GM18508 (cell line): Measurements from ENCODE around the gene DND1.
A peak's percentile ranks its signal among the peaks of the same experiment; 100 is the strongest.
"Not testable (repeated sequence)": the region's sequence is repeated elsewhere in the genome, so short reads cannot be mapped to it uniquely, and the experiment has no call there.

Experiments used
- ATAC-seq: cut with Tn5 transposase; IDR thresholded peaks from one replicate; pipeline ENCODE4 v1.9.1; 2021; ENCODE audit warnings: moderate number of reproducible peaks; ENCODE audit not compliant: insufficient read depth, unreplicated experiment

DND1 gene

GRCh38 chr5:140673187-140673976 lies at the start of gene DND1:
TSS of gene DND1 (minus strand) at chr5:140673576. CDS start at chr5:140673542, 34 bp downstream.
- no peak for ATAC-seq

- not testable (repeated sequence) for ATAC-seq
Measured at GRCh38 chr5:140721395-140721794, 48.0 kb upstream of the DND1 start.

DNA sequence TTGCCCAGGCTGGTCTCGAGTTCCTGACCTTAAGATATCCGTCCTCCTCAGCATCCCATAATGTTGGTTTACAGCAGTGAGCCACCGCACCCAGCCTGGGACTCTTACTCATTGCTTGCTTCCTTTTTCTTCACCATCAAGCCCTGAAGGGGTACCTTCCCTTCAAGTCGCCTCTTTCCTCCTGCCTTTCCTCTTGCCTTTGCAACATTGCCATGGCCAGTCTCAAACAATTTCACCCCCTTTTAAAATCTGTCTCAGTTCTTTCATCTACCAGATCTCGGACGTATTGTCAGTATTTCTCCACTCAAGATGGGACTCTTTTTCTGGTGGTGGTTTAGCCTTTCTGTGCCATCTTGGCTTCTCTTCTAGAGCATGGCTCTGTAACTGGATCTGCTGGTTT lies 47.4 kb upstream of the DND1 start:
- ATAC-seq = not testable (repeated sequence)

DNA sequence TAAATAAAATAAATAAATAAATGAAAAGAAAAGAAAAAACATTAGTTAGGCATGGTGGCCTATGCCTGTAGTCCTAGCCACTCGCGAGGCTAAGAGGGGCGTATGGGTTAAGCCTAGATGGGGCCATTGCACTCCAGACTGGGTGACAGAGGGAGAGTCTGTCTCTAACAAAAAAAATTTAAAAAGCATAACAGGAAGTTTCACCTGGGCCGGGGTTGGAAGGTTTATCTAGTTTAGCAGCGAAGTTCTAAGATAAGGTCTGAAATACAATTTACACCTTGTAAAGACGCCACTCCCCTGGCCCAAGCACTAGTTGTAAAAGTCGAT lies 44.9 kb upstream of the DND1 start:
- no peak for ATAC-seq

DNA sequence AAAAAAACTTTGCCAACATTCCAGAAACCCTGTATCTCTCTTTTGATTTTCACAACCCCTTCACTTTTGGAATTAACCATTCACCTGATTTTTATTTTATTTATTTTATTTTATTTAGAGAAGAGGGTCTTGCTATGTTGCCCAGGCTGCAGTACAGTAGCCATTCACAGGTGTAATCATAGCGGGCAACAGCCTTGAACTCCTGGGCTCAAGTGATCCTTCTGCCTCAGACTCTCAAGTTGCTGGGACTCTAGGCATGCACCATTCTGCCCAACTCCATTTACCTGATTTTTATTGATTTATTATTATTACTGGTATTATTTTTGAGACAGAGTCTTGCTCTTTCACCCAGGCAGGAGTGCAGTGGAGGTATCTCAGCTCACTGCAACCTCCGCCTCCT lies 42.9 kb upstream of the DND1 start:
- ATAC-seq = not testable (repeated sequence)

DNA sequence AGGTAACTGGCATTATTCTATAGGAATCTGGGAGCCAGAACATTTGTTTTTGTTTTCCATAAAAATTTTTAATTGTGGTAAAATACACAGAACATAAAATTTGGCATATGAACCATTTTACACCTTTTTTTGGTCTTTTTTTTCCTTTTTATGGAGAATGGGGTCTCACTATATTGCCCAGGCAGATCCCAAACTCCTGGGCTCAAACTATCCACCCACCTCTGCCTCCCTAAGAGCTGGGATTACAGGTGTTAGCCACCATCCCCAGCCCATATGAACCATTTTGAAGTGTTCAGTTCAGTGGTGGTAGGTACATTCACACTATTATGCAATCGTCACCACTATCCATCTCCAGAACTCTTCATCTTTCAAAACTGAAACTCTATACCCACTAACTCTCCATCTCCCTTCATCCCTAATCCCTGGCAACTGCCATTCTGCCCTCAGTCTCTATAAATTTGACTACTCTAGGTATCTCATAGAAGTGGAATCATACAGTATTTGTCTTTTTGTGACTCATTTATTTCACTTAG lies 40.3 kb upstream of the DND1 start:
- no peak for ATAC-seq

GRCh38 chr5:140711794-140712193 lies 38.4 kb upstream of the DND1 start:
- ATAC-seq = no peak

GRCh38 chr5:140710899-140711552 lies 37.6 kb upstream of the DND1 start:
- ATAC-seq = peak; percentile 84

- not testable (repeated sequence) for ATAC-seq
Measured at GRCh38 chr5:140708787-140709186, 35.4 kb upstream of the DND1 start.

DNA sequence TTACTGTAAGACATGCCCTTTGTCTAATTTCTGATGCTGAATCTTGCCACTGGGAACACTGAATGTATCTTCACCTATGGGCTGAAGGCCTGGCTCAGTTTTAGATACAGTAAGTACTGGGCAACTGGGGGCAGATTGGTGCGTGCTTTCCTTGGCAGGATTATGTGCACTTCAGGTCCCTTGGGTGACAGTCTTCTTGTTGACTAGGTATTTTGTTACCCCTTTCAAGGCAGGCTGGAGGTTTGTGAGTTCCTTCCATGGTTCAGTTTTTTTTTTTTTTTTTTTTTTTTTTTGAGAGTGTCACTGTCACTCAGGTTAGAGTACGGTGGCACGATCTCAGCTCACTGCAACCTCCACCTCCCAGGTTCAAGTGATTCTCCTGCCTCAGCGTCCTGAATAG lies 34.4 kb upstream of the DND1 start:
- no peak for ATAC-seq

GRCh38 chr5:140700177-140701144 lies 27.1 kb upstream of the DND1 start, which contains the start of gene ZMAT2:
TSS of gene ZMAT2 (plus strand) at chr5:140700447. CDS start at chr5:140700461, 14 bp downstream.
- peak; percentile 85 for ATAC-seq

- no peak for ATAC-seq
Measured at GRCh38 chr5:140696891-140697492, 23.6 kb upstream of the DND1 start.

DNA sequence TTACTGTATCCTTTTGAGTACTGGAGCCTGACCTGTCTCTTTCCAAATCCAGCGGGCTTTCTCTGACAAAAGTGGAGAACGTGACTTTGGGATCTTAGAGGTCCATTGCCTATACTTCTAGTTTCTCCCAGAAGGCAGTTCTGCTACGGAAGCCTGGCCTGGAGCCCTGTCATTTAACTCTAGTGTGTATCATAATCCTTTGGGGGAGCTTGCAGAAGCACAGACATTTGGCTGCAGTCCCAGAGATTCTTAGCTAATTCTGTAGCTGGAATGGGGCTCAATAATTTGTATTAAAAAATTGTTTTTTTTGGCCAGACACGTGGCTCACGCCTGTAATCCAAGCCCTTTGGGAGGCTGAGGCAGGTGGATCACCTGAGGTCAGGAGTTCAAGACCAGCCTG lies 20.9 kb upstream of the DND1 start:
- ATAC-seq = no peak

DNA sequence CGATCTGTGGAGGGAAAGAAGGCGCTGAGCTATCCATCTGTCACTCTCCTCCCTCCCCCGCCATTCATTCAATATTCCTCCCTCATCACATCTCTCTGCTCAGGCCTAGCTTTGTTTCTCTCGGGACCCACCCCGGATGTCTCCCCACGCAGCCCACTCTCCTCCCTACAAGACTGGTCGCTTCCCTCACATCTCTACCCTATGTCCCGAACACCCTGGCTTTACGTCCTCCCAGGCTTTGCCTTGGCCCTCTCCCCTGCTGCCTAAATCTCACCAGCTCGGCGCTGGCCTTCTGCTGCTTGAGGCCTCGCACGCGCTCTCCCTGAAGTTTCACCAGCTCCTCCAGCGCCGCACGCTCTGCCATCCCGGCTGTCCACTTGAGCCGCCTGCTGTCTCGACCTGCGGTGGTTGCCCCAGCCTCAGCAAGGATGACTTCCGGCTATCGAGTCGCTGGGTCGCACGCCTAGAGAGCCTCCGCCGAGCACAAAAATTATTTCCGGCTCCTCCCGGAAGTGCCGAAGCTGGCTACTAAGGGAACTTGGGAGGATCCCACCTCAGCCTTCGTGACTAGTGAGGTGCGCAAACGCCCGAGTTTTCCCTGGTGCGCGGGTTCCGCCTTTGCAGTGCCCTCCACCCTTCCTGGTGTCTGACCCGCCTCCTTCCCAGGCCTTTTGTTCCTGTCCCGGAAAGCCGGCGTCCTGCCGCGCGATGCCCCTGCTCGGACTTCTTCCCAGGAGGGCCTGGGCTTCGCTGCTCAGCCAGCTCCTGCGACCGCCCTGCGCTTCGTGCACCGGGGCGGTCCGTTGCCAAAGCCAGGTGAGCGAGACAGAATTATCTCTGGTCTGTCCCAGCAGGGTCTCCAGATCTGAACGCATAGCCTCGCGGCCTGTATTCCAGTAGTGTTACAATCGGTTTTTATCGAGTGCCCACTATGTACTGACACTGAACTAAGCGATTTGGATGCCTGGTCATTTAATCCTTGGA lies 17.9 kb upstream of the DND1 start, which contains the start of the genes HARS1 and HARS2:
Gene HARS1 (minus strand): TSS at position 430 of the 984 bp plus-strand sequence. CDS start 66 bp downstream, at position 364.
Gene HARS2 (plus strand): TSS at position 515 of the 984 bp plus-strand sequence. CDS start 194 bp downstream, at position 709.
- ATAC-seq = peak; percentile 94

- ATAC-seq = no peak
Measured at GRCh38 chr5:140690376-140690932, 17.1 kb upstream of the DND1 start.

DNA sequence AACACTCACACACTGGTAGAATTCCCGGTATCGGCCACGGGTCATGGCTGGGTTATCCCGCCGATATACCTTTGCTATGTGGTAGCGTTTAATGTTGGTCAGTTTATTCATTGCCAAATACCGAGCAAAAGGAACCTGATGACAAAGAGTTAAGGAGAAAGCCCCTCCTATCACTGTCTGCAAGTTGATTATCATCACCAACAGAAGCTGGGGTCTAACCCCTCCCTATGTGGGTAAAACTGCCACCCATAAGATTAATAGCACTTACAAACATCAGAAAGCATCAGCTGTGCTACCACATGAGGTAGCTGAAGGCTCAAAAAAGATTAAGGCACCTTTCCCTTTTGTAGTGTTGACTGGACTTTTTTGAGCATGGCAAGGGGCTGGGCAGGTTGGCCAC lies 5.6 kb upstream of the DND1 start:
- ATAC-seq = no peak

GRCh38 chr5:140677947-140678346 lies 4.6 kb upstream of the DND1 start:
- no peak for ATAC-seq

DNA sequence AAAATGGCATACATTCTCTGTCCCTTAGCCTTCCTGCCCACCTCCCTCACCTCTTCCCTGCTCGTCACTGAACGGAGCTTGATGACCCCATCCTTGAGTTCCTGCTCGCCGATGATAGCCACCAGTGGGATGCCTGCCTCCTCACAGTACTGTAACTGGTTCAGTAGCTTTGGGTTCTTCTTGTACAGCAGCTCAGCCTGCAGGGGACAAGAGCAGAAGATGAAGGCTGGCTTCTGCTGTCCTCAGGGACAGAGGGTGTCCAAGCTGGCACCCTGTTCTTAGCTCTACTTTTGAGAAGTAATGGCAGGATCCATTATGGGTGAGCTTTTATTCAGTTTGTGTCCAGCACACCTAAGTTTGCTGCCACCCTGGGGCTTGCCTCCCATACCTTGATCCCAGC lies 1.3 kb upstream of the DND1 start:
- ATAC-seq = no peak
